Activated CD4-positive, CD25-positive, alpha-beta regulatory T cell (primary cell): ENCODE data around the gene HAAO.

Source experiments
- DNase-seq, 4 experiments: peaks; one replicate each; lab custom pipeline; 2025; lab: John Stamatoyannopoulos, UW

Gene HAAO

DNA sequence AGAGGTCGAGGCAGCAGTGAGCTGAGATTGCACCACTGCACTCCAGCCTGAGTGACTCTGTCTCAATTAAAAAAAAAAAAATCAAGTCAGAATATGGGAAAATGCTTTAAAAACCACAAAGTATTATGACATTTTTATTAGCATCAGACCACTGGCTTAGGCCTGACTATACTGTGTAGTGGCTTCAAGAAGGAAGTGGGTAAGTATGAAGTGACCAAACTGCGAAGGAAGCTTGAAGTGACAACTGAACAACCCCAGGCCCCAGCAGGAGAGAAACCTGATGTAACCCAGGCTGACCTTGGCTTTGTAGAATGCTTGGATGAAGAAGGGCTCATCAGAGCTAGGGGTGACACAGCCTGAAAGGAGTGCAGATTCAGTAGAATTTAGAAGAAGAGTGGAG, 21.4 kb upstream of the HAAO start:
- no peak for DNase-seq

DNA sequence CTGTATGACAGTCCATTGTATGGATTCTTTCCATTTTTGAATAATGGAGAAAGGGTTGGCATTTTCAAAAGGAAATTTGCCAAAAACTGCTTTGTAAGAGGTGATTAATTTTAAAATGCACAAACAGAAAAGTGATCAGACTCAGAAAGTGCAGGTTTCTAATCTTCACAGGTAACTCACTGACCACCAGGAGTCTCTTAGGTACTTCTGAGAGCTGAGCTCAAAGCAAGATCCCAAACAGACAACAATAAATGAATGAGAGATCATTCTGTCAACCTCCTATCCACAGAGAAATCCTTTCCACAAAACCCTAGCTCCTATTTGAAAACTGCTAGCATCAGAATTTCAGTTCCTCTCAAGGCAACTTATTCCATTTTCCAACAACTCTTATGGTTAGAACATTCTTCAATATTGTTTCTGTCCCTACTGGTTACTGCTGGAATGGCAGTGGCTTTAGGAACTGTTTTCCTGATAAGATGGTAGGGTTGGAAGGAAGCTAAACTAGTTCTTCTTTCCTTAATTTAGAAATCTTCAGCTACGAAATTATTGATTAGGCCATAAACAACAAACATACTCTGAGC, 20.6 kb upstream of the HAAO start:
- DNase-seq, result no peak

DNA sequence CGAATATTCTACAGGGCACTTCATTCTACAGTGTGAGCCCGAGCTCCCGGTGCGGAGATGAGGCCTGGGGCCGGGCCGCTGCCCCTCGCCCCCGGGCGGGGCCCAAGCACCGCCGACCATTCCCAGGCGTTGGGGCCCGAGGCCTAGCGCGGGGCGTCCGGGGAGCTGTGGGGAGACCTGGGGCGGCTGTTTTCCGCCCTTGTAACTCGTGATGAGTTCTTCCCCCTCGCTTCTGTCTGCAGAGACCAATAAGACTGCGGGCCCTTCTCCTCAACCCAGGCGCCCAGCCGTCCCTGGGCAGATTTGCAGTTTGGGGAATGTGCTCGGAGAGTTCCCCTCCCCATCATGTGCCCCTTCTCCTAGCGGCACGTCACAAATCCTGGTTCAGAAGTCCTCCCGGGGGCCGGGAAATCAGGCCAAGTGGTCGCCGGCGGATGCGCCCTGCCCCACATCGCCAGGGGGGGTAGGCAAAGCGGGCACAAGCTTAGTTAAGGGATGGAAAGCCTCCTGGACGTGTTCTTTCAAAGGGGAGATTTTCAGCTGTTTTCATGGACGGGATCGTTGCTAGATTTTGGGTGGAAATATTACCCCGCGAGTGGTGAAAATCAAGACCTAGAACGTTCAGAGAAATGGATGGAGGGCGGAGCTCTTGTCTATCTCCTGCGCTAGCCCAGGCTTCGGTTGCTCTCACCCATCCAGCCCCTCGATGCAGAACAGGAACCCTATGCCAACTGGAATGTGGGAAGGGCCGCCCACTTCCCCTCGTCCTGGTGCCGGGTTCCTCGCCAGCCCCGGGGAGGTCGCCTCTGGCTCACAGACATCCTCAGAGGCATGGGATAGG, 18.8 kb upstream of the HAAO start:
- peak; percentile 29 to 48 (median 34) for DNase-seq

DNA sequence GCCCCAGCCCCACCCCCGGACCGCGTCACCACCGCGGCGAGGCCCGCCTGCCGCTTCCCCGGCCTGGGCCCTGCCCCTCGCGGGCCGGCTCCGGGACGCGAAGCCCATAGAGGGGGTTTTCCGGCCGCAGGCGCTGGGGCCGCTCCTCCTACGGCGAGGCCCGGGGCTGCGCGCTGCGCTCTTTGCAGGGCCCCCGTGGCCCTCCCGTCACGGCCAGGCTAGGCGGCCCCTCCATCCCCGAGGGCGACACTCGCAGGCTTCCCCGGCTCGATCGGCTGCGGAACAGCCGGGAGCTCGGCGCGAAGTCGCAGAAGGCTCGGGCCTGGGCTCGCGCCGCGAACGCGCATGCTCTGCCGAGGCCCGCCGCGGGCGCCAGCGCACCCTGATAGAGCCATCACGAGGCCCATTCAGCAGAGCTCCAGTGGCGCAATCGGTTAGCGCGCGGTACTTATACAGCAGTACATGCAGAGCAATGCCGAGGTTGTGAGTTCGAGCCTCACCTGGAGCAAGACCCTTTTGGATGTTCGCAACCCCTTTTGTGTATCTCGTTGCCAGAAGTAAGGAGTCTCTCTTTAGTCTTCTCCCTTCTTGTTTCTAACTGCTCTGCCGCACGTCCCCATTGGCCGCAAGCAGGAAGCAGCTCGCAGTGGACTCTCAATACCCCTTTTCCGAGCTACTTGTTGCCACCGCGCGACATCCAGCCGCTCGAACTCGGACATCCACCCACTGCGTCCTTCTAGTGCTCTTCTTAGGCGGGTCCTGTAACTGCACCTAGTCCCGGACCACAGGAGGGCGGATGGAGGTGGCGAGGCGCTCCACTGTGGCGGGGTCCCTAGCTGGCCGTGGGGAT, 18.0 kb upstream of the HAAO start:
- peak; percentile 89 to 92 (median 91) for DNase-seq

DNA sequence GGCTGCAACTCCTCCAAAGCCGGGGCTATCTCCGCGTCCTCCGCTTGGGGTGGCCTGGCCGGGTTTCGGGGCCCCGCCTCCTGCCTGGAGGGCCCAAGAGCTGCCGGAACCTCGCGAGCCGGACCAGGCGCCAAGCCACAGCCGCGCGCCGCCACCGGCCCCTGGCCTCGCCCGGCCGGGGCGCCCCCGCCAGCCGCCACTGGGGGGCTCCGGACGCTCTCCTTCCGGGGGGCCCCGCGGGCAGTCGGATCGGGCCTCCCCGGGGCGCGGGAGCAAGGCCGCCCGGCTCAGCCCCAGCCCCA, 17.4 kb upstream of the HAAO start:
- peak in 3 of 4 experiments; percentile 45 to 63 (median 54) for DNase-seq

DNA sequence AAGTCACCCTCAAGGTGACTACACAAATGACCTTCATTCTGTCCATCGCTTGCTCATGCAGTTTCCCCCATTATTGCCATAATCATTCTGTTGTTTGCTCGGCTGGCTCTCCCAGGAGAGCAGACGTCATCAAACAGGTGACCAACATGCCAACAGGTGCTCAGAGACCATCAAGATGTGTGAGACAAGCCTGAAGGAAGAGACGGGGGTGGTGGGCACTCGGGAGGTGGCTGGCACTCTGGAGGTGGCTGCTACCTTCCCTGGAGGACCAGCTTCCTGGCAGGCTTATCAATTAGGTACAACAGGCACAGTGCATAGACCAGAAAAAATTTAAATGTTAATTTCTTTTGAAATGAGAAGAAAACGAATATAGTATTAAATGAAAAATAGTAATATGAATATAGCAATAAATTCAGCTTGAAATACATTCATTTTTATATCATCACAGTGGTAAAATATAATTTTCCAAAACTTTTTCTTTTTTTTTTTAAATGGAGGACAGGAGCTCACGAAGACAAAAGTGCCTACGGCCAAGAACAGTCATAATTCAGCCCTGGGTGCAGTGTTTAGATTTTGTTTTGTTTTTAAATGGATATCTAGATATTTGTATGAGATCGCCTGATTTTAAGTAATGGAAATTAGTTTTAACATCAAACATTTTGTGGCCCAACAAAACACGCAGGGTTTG, 16.9 kb upstream of the HAAO start:
- DNase-seq, result no peak

DNA sequence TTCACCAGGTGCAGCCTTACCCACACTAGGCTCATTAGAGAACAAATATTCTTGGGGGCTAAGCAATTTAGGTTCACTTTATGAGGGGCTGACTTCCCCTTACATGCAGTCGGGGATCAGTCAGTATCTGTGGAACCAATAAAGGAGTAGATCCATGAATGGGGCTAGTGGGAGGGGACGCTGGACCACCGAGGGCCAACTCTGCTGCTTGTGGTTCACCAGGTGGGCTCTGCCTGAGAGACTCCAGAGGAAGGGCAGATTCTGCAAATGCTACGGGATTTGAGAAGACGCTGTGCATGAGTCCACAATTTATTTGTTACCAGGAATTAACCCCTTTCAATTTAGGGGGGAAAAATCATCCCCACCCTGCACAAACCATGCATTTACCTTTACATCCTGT, 15.9 kb upstream of the HAAO start:
- no peak for DNase-seq

DNA sequence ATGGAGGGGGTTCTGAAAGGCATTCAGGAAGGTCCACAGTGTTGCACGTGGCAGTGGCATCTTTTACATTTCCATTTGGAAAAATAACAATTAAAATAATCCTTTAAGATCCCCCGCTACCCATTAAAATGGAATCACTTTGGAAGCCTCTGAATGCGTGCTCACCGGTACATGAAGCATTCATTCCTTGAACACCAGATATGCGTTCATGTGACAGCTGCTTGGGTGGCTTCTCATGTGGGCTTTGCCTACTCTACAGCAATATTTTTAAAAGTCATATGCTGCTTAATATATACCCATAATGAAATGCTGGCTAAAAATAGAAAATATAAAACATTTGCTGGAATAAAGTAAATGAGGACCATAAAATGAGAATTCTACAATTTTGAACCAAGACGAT, 14.4 kb upstream of the HAAO start:
- DNase-seq, result no peak

DNA sequence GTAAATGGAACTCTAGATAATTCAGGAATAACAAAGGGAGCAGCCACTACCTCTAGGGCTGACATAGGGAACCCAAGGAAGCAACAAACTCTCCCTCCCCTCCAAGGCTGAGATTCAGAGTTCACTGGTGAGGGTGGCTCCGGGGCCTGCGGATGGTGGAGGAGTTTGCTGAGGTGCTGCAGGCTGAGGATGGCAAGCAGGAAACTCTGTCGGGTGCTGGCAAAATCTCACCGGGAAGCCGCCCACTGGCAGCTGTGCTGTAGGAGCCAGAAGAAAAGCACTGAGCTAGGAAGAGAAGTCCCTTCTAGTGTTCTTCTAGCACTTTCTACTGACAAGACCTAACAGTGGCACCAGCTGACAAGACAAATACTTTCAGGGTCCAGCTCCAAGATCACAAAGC, 12.5 kb upstream of the HAAO start:
- DNase-seq, result no peak

DNA sequence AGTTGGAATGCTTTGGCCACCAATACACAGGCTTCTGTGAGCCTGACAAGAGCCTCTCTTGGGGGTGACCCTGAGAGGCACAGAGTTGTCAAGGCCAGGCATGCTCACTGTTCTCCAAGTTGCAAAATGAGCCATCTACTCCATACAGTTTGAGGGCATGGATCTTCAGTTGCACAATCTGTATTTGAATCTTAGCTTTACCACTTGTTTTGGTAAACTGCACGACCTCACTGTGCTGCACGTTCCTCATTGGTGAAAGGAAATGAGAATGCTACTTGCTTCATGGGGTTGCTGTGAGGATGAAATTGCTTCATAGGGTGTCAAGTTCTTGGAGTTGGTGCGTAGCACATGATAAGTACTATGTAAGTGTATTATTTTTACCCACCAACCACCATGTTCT, 12.0 kb upstream of the HAAO start:
- DNase-seq, result no peak

DNA sequence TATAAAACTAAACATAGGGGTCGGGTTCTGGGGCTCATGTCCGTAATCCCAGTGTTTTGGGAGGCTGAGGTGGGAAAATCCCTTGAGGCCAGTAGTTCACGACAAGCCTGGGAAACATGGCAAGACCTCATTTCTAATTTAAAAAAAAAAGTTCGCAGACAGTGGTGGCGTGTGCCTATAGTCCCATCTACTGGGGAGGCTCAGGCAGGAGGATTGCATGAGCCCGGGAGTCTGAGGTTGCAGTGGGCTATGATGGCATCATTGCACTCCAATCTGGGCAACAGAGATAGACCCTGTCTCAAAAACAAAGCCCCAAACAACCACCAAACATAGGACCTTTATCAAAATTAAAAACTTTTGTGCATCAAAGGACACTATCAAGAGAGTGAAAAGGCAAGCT, 9.8 kb upstream of the HAAO start:
- no peak for DNase-seq

DNA sequence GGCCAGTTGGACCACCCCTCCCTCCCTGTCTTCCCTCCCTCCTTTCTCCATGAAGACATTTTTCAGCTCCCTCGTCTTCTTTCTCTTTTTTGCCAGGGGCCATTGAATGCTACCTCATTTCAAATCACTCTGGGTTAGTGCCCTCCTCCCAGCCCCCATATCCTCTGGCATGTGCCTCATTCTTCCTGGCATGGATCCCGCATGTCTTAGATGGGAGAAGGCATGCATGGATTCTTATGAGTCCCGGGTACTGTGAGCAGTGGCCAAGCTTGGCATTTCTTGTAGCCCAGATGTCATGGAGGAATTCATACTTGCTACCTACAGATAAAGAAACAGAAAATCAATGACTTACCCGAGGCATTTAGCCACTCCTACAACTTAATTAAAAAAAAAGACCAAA, 9.0 kb upstream of the HAAO start:
- no peak for DNase-seq

DNA sequence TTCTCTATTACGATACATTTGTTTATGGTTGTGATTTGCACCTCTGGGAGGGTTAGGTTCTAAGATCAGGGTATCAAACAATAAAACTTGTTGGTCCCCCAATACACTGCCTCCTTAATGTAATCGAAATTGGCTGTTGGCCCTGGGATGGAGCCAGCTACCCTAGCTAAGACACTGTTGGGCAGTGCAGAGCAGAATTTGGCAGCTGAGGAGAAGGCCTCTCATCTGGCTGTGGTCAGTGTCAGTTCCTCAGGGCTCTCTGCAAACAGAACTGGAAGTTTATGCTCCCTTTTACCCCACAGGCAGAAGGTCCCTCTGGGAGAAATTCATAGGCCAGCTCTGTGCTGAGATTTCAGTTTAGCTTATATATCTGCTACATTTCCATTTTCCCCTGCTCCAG, 8.6 kb upstream of the HAAO start:
- no peak for DNase-seq

DNA sequence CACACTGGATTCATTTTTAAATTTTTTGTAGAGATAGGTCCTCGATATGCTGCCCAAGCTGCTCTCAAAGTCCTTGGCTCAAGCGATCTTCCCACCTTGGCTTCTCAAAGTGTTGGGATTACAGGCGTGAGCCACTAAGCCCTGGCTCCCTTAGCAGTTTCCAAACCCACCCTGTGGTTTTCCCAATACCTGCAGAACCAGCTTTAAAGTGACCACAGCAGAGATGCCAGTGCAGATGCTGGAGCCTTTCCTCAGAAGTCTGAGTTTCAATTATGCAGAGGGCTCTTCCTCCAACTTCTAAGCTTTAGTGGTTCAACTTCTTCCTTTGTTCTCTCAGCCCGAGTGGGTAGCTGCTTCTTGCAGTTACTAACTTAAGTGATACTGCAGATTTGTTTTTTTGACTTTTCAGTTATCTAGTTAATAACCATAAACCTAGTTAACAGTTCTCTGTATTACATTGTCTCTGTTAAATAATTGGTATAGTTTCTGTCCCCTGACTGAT, 8.1 kb upstream of the HAAO start:
- no peak for DNase-seq

DNA sequence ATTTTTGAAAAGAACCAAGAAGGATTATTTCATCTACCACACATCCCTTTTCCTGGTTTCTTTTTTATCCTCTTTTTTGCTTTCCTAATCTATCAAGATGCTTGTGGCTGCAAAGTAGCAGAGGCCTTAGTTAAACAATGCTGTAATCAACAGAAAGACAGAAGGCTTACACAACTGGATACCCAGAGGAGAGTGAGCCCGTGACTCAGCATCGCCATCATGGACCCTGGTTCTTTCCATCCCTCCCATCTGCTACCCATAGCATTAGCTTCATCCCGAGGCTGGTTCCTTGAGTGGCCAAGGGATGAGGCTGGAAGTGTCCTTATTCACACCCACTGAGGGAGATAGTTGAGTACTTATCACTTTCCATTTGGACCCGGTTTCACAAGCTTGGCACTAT, 7.5 kb upstream of the HAAO start:
- no peak for DNase-seq

DNA sequence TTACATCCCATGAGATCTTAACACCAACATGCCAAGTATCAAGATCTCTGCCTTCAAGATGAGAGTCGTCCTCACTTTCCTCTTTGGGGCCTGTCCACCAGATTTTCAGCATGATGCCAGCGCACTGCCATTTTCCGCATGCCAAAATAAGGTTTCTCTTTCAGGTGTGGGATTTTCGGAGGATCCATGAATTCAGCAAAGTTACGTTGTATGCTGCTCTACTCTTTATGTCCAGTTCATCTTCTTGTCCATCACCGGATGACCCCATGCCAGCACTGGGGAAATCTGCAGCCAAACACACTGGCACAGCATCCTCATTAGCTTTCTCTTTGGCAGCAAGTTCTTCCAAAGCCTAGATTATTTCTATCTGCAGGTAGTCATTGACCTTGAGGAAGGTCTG, 4.9 kb upstream of the HAAO start:
- no peak for DNase-seq

DNA sequence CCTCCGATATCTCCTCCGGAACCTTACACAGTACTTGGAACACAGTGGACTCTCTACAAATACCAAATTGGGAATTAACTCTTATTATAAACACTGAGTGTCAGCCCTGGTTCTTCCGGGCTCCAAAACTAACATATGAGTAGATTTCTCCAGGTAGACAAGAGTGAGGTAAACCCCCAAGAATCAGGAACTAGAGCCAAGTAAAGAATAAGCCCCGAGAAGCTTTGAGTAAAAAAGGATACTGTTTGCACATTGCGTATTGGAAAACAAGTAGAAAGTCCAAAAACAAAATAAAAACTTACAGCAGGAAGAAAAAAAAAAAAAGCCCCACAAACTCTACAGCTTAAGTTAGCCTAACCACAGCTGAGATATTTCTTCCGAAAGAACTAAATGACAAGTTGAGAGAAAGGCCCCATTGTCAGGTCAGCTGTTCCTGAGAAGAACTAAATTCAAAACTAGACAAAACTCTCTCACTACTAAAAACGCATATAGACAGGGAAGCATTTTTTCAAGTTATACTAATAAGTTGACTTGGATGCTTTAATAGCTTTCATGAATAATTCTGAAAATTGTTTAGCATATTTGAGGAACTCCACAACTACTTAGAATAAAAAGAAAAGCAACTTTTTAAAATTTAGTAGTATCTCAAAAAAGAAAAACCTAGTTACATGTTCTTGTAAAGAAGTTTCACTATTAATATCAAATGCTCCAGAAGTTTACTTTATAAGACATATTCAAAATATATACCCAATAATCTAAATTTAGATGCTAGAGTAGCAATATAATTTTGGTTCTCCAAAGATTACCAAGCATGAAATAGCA, 4.3 kb upstream of the HAAO start:
- no peak for DNase-seq

DNA sequence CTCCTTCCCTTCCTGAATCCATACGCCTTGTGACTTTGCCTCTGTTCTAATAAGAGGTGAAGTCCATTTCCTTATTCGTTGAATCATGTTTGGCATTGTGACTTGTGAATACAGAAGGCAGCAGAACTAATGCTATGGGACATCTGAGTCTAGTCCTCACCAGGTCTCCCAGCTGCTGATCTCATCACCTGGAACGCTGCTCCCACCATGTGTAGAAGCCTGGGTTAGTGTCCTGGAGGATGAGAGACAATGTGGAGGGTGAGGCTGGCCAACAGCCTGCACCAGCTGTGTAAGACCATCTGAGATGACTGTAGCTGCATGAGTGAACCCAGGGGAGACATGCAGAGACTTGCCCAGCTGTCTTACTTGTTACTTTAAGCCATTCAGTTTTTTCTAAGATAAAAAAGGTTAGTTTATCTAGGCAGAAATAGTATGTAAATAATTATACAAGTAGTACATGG, 3.5 kb upstream of the HAAO start:
- no peak for DNase-seq

DNA sequence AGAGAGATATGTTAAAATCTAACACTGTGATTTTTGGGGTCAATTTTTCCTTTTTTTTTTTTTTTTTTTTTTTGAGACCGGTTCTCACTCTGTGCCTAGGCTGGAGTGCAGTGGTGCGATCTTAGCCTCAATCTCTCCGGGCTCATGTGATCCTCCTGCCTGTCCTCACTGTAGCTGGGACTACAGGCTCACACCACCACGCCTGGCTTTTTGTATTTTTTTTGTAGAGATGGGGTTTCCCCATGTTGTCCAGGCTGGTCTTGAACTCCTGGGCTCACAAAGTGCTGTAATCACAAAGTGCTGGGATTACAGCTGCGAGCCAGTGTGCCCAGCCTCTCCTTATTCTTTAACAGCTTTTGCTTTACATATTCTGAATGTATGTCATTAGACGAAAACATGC, 2.9 kb upstream of the HAAO start:
- DNase-seq, result no peak

DNA sequence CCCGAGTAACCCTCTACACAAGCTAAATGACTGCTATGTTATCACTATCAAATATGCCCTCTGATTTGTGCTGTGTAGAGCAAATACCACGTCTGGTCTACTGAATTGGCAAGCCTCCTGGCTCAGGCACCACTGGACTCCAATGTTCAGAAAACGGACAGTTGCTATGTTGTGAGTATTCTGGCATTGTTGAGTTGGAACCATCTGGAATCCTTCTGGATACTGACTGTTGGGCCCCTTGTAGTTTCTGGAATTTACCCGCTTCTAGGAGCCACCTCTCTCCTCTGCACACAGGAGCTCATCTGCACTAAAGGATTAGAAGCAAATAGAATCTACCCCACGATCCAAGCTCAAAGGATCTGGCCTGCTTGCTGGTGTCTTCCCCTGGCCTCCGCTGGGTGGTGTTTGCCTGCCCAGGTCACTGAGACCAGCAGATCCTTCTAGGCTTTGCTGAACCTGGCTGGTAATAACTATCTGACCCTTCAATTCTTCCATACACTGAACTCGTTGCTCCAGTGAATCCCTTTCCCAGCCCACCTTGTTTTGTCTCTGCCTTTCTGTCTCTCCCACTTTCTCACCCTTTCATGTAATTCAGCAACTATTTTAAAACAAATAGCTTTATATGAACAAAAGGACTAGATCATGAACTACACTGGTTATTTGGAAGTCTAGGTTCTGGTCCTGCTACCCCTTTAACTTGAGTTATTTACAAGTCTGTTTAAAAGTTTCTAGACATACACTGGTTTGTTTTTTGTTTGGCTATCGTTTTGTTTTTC, 2.1 kb upstream of the HAAO start:
- DNase-seq, result no peak
